ENCODE results near the gene MMADHC.

The MMADHC gene

DNA sequence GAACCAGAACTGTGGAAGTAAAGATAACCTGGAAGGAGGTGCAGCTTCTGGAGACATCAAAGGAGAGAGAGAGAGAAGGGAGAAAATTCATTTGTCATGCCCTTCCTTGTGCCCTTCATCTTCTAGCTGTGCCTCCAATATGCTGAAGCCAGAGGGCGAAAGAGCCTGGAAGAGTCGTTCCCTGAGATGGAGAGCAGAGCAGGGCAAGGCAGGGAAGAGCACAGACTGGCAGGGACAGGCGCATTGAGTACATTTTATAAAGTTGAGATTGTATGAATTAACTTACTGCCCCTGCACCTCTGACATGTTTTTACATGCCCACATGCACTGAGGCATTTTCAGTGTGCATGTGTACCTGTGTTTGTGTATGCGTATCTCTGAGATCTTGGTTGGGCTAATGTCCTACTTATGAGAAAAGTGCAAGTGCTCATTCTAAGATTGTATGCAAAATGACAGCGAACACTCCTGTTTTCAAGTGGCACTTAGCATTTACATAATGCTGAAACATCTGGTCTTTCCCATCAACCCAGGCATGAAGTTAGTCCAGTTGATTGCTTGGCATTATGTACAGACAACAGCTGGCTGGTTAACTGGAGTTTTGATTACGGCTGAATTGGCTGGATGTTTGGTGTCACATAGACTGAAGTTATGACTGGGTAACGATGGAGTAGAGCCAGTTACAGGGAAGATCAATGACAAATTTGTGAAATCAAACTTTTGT is 23.7 kb upstream of the MMADHC start:
- Histone ChIP-seq H3K4me2 (ENCODE audit: low read length, poor library complexity, severe bottlenecking) (no peak overlapping the region), H2AK5ac (ENCODE audit: low read length, severe bottlenecking) (no peak overlapping the region)
- 92% methylated on average over 7 of the region's 7 CpGs for WGBS

GRCh38 chr2:149606251-149606811 is 18.8 kb upstream of the MMADHC start:
- Histone ChIP-seq H2AK5ac (ENCODE audit: low read length, severe bottlenecking) (no peak overlapping the region), H4K91ac (ENCODE audit: low read length) (no peak overlapping the region), H2BK12ac (ENCODE audit: low read length in 2 of 2) (no peak overlapping the region), H2BK120ac (ENCODE audit: low read depth, low read length) (no peak overlapping the region), H3K4me2 (ENCODE audit: low read length, poor library complexity, severe bottlenecking) (no peak overlapping the region), H4K8ac (ENCODE audit: low read length) (no peak overlapping the region), H3K18ac (ENCODE audit: low read depth in 1 of 2, low read length in 2 of 2) (no peak overlapping the region), H3K79me1 (replicated peaks; ENCODE audit: low read length, poor library complexity, severe bottlenecking) (no peaks in the 10 kb centered on the region), H3K14ac (ENCODE audit: low read length in 2 of 2) (no peak overlapping the region), H3K27me3 (ENCODE audit: control insufficient read depth in 1 of 2, insufficient read depth in 1 of 2, low read length in 2 of 2) (no peaks in the 10 kb centered on the region), H3K23ac (ENCODE audit: low read length in 2 of 2) (no peak overlapping the region), H3K27ac (ENCODE audit: low read length, poor library complexity, severe bottlenecking) (no peak overlapping the region), H3K4ac (ENCODE audit: low read depth in 1 of 2, low read length in 2 of 2) (no peak overlapping the region), H2BK5ac (ENCODE audit: low read depth, low read length, poor library complexity, severe bottlenecking) (no peak overlapping the region), H2BK15ac (ENCODE audit: low read depth, poor library complexity, severe bottlenecking) (no peak overlapping the region), H3K9ac (ENCODE audit: low read length) (no peak overlapping the region), H3K4me1 (ENCODE audit: control insufficient read depth, insufficient read depth, low read depth, low read length) (no peaks in the 10 kb centered on the region), H3K9me3 (ENCODE audit: control insufficient read depth, low read length) (peaks cover 7% of the 10 kb centered on the region), H3K36me3 (ENCODE audit: control insufficient read depth in 1 of 2, insufficient read depth in 2 of 2, low read depth in 1 of 2, low read length in 2 of 2) (no peaks in the 10 kb centered on the region), H2AFZ (ENCODE audit: low read depth, low read length) (no peak overlapping the region), H3K4me3 (ENCODE audit: insufficient read depth in 1 of 2, low read depth in 1 of 2, low read length in 2 of 2) (no peak overlapping the region)
- no peak for DNase-seq

More for the DNA sequence above, 23.7 kb upstream of the MMADHC start:
- Histone ChIP-seq H3K27ac (ENCODE audit: low read length, poor library complexity, severe bottlenecking) (no peak overlapping the region), H3K4me1 (ENCODE audit: control insufficient read depth, insufficient read depth, low read depth, low read length) (no peaks in the 10 kb centered on the region), H2BK5ac (ENCODE audit: low read depth, low read length, poor library complexity, severe bottlenecking) (no peak overlapping the region), H3K23ac (ENCODE audit: low read length in 2 of 2) (no peak overlapping the region), H3K18ac (ENCODE audit: low read depth in 1 of 2, low read length in 2 of 2) (no peak overlapping the region), H2AFZ (ENCODE audit: low read depth, low read length) (no peak overlapping the region), H3K79me1 (replicated peaks; ENCODE audit: low read length, poor library complexity, severe bottlenecking) (no peaks in the 10 kb centered on the region), H3K14ac (ENCODE audit: low read length in 2 of 2) (no peak overlapping the region), H4K8ac (ENCODE audit: low read length) (no peak overlapping the region), H4K91ac (ENCODE audit: low read length) (no peak overlapping the region), H3K9me3 (ENCODE audit: control insufficient read depth, low read length) (no peaks in the 10 kb centered on the region), H3K4me3 (ENCODE audit: insufficient read depth in 1 of 2, low read depth in 1 of 2, low read length in 2 of 2) (no peak overlapping the region), H3K36me3 (ENCODE audit: control insufficient read depth in 1 of 2, insufficient read depth in 2 of 2, low read depth in 1 of 2, low read length in 2 of 2) (no peaks in the 10 kb centered on the region), H3K4ac (ENCODE audit: low read depth in 1 of 2, low read length in 2 of 2) (no peak overlapping the region), H2BK15ac (ENCODE audit: low read depth, poor library complexity, severe bottlenecking) (no peak overlapping the region), H2BK120ac (ENCODE audit: low read depth, low read length) (no peak overlapping the region), H2BK12ac (ENCODE audit: low read length in 2 of 2) (no peak overlapping the region), H3K9ac (ENCODE audit: low read length) (no peak overlapping the region), H3K27me3 (ENCODE audit: control insufficient read depth in 1 of 2, insufficient read depth in 1 of 2, low read length in 2 of 2) (no peaks in the 10 kb centered on the region)
- DNase-seq = peak; percentile 17

GRCh38 chr2:149603248-149603647 is 15.7 kb upstream of the MMADHC start:
- Histone ChIP-seq H4K91ac (ENCODE audit: low read length) (no peak overlapping the region), H4K8ac (ENCODE audit: low read length) (no peak overlapping the region), H3K4ac (ENCODE audit: low read depth in 1 of 2, low read length in 2 of 2) (no peak overlapping the region), H3K27ac (ENCODE audit: low read length, poor library complexity, severe bottlenecking) (no peak overlapping the region), H3K4me2 (ENCODE audit: low read length, poor library complexity, severe bottlenecking) (no peak overlapping the region), H2BK5ac (ENCODE audit: low read depth, low read length, poor library complexity, severe bottlenecking) (no peak overlapping the region), H3K18ac (ENCODE audit: low read depth in 1 of 2, low read length in 2 of 2) (no peak overlapping the region), H3K36me3 (ENCODE audit: control insufficient read depth in 1 of 2, insufficient read depth in 2 of 2, low read depth in 1 of 2, low read length in 2 of 2) (no peaks in the 10 kb centered on the region), H2AFZ (ENCODE audit: low read depth, low read length) (no peak overlapping the region), H3K9me3 (ENCODE audit: control insufficient read depth, low read length) (peaks cover 18% of the 10 kb centered on the region), H2BK15ac (ENCODE audit: low read depth, poor library complexity, severe bottlenecking) (no peak overlapping the region), H3K23ac (ENCODE audit: low read length in 2 of 2) (no peak overlapping the region), H2BK12ac (ENCODE audit: low read length in 2 of 2) (no peak overlapping the region), H3K9ac (ENCODE audit: low read length) (no peak overlapping the region), H2AK5ac (ENCODE audit: low read length, severe bottlenecking) (no peak overlapping the region), H3K79me1 (replicated peaks; ENCODE audit: low read length, poor library complexity, severe bottlenecking) (no peaks in the 10 kb centered on the region), H3K4me3 (ENCODE audit: insufficient read depth in 1 of 2, low read depth in 1 of 2, low read length in 2 of 2) (no peak overlapping the region), H3K14ac (ENCODE audit: low read length in 2 of 2) (no peak overlapping the region), H2BK120ac (ENCODE audit: low read depth, low read length) (no peak overlapping the region), H3K4me1 (ENCODE audit: control insufficient read depth, insufficient read depth, low read depth, low read length) (no peaks in the 10 kb centered on the region), H3K27me3 (ENCODE audit: control insufficient read depth in 1 of 2, insufficient read depth in 1 of 2, low read length in 2 of 2) (no peaks in the 10 kb centered on the region)
- DNase-seq = no peak
- 100% methylated on average over 2 of the region's 4 CpGs for WGBS

GRCh38 chr2:149601141-149601796 is 13.7 kb upstream of the MMADHC start:
- Histone ChIP-seq H3K79me1 (replicated peaks; ENCODE audit: low read length, poor library complexity, severe bottlenecking) (peaks cover 3% of the 10 kb centered on the region), H3K23ac (ENCODE audit: low read length in 2 of 2) (no peak overlapping the region), H2BK120ac (ENCODE audit: low read depth, low read length) (no peak overlapping the region), H3K4ac (ENCODE audit: low read depth in 1 of 2, low read length in 2 of 2) (peak overlapping the region in 1 of 2 experiments; percentile 49), H2AFZ (ENCODE audit: low read depth, low read length) (no peak overlapping the region), H3K4me1 (ENCODE audit: control insufficient read depth, insufficient read depth, low read depth, low read length) (peaks cover 5% of the 10 kb centered on the region), H2AK5ac (ENCODE audit: low read length, severe bottlenecking) (no peak overlapping the region), H4K8ac (ENCODE audit: low read length) (no peak overlapping the region), H3K4me2 (ENCODE audit: low read length, poor library complexity, severe bottlenecking) (peak overlapping the region; percentile 23), H3K27ac (ENCODE audit: low read length, poor library complexity, severe bottlenecking) (no peak overlapping the region), H3K9ac (ENCODE audit: low read length) (no peak overlapping the region), H2BK15ac (ENCODE audit: low read depth, poor library complexity, severe bottlenecking) (no peak overlapping the region), H4K91ac (ENCODE audit: low read length) (no peak overlapping the region), H3K27me3 (ENCODE audit: control insufficient read depth in 1 of 2, insufficient read depth in 1 of 2, low read length in 2 of 2) (no peaks in the 10 kb centered on the region), H3K18ac (ENCODE audit: low read depth in 1 of 2, low read length in 2 of 2) (no peak overlapping the region), H3K4me3 (ENCODE audit: insufficient read depth in 1 of 2, low read depth in 1 of 2, low read length in 2 of 2) (no peak overlapping the region), H2BK5ac (ENCODE audit: low read depth, low read length, poor library complexity, severe bottlenecking) (no peak overlapping the region), H2BK12ac (ENCODE audit: low read length in 2 of 2) (no peak overlapping the region), H3K9me3 (ENCODE audit: control insufficient read depth, low read length) (peaks cover 18% of the 10 kb centered on the region), H3K36me3 (ENCODE audit: control insufficient read depth in 1 of 2, insufficient read depth in 2 of 2, low read depth in 1 of 2, low read length in 2 of 2) (no peaks in the 10 kb centered on the region), H3K14ac (ENCODE audit: low read length in 2 of 2) (no peak overlapping the region)
- peak; percentile 72 for DNase-seq
- WGBS = 38% methylated on average over 2 of the region's 3 CpGs

All from mesenchymal stem cell (in vitro differentiated cells and primary cell).